ENCODE measurements around the gene TMEM132D. TPM values are rescaled to one million over a fixed set of nuclear protein-coding genes. Genes with fewer than 3 reads are reported as not detected.

Gene TMEM132D
- total and polyA plus RNA-seq, 2 of the 8 experiments (the other 6 are each of a cell fraction or from before 2014, with no cell fraction given) = 3.5 to 10.1 TPM

- Histone ChIP-seq H3K14ac (ENCODE audit: insufficient read length) (no peak overlapping the region), H2BK20ac (ENCODE audit: low read length) (no peak overlapping the region), H3K18ac (ENCODE audit: extremely low read depth, low read length) (no peak overlapping the region), H3K27ac (ENCODE audit: low read depth, low read length) (no peak overlapping the region), H3K27me3 (replicated peaks in 1 of 4; ENCODE audit: control insufficient read depth in 3 of 4, extremely low read depth in 1 of 4, insufficient read depth in 3 of 4, low read length in 3 of 4) (no peaks in the 10 kb centered on the region), H3K4me3 (ENCODE audit: extremely low read depth in 1 of 4, insufficient read depth in 2 of 4, low read depth in 3 of 4, low read length in 4 of 4) (no peak overlapping the region), H3K36me3 (ENCODE audit: control insufficient read depth in 2 of 4, insufficient read depth in 4 of 4, low read length in 3 of 4) (no peaks in the 10 kb centered on the region), H4K8ac (ENCODE audit: extremely low read depth, insufficient read depth, low read length) (no peak overlapping the region), H4K20me1 (replicated peaks in 1 of 2; ENCODE audit: control insufficient read depth in 1 of 2, insufficient read depth in 2 of 2, low read length in 2 of 2) (no peaks in the 10 kb centered on the region), H2BK15ac (ENCODE audit: low read length) (peak overlapping the region; percentile 65; the same call in 1 of the 2 replicates), H2AK5ac (ENCODE audit: low read depth, low read length) (0 out of 2 replicates have a peak overlapping the region, but pooled peaks have one; percentile 60), H2BK120ac (replicated peaks; ENCODE audit: low read depth, low read length) (no peak overlapping the region), H2BK12ac (ENCODE audit: low read depth, low read length) (no peak overlapping the region), H2AFZ (ENCODE audit: low read length) (no peak overlapping the region), H3K56ac (replicated peaks; ENCODE audit: insufficient read length, low read depth, low read length) (no peak overlapping the region), H3K4ac (replicated peaks; ENCODE audit: insufficient read length, low read depth, low read length) (no peak overlapping the region), H4K91ac (replicated peaks; ENCODE audit: insufficient read length, low read length) (no peak overlapping the region), H3K23ac (ENCODE audit: insufficient read length) (no peak overlapping the region), H3K9ac (replicated peaks in 1 of 4; ENCODE audit: extremely low read depth in 1 of 4, low read depth in 3 of 4, low read length in 3 of 4) (no peak overlapping the region), H3K4me2 (ENCODE audit: insufficient read depth in 1 of 2, low read depth in 2 of 2, low read length in 2 of 2) (no peak overlapping the region), H2BK5ac (ENCODE audit: low read depth, low read length) (no peak overlapping the region), H3K79me1 (ENCODE audit: low read depth, low read length) (no peaks in the 10 kb centered on the region; the same call in none of the 2 replicates), H3K23me2 (ENCODE audit: low read depth, low read length) (no peaks in the 10 kb centered on the region), H3K4me1 (replicated peaks in 1 of 4; ENCODE audit: control insufficient read depth in 3 of 4, insufficient read depth in 4 of 4, low read length in 3 of 4) (peaks cover 0 to 7% (median 4%) of the 10 kb centered on the region in 4 experiments; a peak in 3 of 7 replicates), H3K79me2 (ENCODE audit: control insufficient read depth in 1 of 2, insufficient read depth in 2 of 2, low read length in 2 of 2) (peaks cover 0 to 8% of the 10 kb centered on the region in 2 experiments; a peak in 2 of 4 replicates), H3K9me3 (ENCODE audit: insufficient read depth in 2 of 2, low read depth in 1 of 2, low read length in 1 of 2) (no peaks in the 10 kb centered on the region; a peak in 1 of 4 replicates), H4K5ac (ENCODE audit: insufficient read length, low read depth, low read length) (no peak overlapping the region)
- FAIRE-seq (no peak), DNase-seq (ENCODE audit: low read depth in 1 of 2, low spot score in 2 of 2) (no peak)
- ChIA-PET CTCF (ENCODE audit: partially characterized antibody) (interaction anchor here (0.5 to 4.0 kb wide), 6 partner anchors 7 to 827 kb away, joined by 3 to 19 read pairs (median 4); no protein-coding TSS in a partner anchor), POLR2A (ENCODE audit: partially characterized antibody) (interaction anchor here (1.0 kb wide), 1 partner anchor 548 kb away, joined by 3 read pairs; no protein-coding TSS in a partner anchor)
- WGBS, 2 experiments (ENCODE audit: extremely low coverage in 1 of 2, insufficient coverage in 1 of 2, insufficient read length in 1 of 2, insufficient replicate concordance in 2 of 2, low coverage in 1 of 2, low lambda C conversion rate in 2 of 2, missing lambda C conversion rate in 1 of 2) = 90% methylated on average over 11 of the region's 11 CpGs; no CpG with 5 or more reads in 1 of the 2 experiments
- TF ChIP-seq SAP30 (IDR thresholded peaks at IDR 0.05; ENCODE audit: insufficient read depth, insufficient replicate concordance, low read length) (no peak), HDAC6 (IDR thresholded peaks at IDR 0.05; ENCODE audit: low read depth, low read length) (no peak)
Observed at GRCh38 chr12:129696926-129697325, 206.9 kb downstream of the TMEM132D start.

Data from H1 (cell line).